ENCODE data around the gene PTGES3. TPM values are rescaled to one million over a fixed set of nuclear protein-coding genes. Genes with fewer than 3 reads are reported as not detected.

The PTGES3 gene
- total RNA-seq, 1 donor from 2014 or later: 130 TPM

DNA sequence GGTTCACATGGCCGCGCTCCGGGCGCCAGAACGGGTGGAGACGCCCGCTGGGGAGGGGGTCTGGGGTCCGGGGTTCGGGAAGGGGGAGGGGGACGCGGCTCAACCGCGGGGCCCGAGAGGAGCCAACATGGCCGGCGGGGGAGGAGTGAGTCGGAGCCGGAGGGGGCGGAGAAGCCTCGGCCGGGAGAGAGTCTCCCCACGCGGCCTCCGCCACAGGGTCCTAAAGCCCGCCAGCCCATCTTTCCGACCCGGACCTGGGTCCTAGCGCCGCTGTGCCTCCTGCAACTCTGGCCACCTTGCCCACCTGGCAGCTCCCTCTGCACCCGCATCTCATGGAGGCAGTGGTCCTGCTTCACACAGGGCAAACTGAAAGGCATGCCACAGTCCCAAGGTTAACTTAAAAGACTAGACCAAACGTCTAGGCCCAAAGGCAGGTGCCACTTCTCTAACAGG is 57.9 kb downstream of the PTGES3 start, which contains the start of gene BAZ2A:
Gene BAZ2A, minus strand, starts transcription at position 147 of the 453 bp plus-strand sequence. CDS start 12,796 bp downstream, outside the sequence.
- peak; percentile 95 for DNase-seq (ENCODE audit: low spot score)

DNA sequence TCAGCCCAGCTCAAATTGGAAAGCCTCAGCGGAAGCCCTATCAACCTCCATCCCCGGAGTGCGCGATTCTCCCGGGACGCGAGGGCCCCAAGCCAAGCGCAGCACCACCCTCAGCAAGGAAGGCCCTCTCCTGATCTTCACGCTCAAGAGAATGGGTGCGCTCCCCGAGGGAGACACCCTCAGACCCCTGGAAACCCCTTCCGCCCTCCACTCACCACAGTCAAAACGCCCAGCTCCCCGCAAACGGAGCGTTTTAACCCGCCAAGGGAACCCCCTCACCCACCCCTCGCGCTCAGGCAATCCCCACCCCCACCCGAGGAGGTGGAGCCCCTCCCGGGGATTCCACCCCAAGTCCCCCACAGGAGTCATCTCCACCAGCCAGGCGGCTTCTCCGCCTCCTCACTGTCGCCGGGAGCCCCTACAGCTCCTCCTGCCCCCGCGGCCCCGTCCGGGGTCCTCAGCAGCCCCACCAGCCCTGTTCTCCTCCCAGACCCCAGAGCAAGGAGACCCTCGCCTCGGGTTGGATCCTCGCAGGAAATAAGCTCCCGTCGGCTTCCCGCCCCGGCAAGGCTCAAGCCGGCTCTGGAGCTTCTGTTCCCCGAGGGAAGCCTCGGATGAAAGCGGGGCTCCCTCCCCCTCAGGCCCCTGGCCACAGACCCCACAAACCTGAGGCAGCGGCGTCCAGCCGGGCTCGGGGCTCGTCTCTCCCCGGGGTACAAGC is 58.5 kb downstream of the PTGES3 start:
- DNase-seq (ENCODE audit: low spot score): no peak

DNA sequence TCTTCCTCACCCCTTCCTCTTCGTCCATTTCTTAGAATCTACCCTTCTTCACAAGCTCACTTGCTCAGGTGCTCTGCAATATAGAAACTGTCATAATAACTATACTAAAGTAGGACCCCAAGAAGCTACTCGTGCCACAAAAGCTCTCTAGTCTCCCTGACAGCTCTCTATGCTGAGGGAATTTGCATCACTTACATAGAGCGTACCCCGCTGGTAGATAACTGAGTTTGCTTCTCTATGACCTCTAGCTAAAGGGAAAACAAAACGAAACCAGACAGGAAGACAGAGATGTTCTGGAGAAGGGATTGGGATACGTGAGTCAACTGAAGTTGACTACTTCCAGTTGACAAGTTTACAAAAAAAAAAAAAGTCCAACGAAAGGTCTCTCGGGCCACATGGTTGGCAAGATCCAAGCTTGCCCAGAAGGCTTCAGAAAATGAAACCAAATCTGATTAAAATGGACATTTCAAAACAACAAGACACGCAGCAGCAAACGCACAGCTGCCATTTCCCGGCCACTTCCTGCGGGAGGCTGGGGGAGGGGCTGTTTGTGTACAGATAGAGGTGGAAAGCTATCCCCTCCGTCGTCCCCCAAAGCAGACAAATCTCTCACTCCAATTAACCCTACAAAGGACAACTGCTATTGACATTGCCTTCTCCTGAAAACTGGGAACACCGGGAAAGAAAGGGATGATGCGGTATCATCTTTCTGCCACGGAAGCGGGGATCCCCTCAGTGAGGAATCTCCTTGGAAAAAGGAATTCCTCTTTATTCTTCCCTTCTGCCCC is 59.2 kb downstream of the PTGES3 start:
- DNase-seq (ENCODE audit: low spot score): no peak

DNA sequence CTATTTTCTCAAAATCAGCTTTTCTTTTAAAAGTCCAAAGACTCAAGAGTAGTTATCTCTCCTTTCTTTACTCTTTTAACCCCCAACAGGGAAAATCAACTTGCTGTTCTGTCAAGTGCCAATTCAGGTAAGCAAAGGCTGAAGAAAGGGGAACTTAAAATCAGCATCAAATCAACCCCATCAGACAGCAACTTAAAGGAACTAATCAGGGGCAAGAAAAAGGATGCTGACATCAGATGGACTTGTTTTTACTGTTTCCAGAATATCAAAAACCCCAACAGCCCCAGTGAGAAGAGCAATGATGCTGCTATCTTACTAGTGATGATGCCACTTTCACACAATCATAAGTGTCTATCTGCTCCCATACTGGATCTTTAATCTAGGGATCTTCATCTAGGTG is 61.4 kb downstream of the PTGES3 start:
- no peak for DNase-seq (ENCODE audit: low spot score)

DNA sequence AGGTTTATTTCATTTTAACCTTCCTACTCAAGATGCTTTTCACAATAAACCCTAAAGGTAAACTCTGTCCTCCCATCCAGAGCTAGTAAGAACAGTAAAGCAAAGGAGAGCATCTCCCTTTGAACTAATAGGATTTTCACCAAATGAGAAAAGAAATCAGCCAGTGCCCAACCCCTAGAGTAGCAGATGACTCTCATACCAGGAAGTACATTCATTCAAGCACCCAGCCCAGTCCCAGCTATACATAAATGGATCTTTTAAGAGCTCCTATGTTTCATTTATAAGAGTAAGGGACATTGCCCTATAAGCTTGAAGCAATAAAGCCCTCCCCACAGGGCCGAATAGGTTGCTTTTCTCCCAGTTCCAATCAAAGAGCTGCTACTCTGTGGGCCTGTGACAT is 65.5 kb downstream of the PTGES3 start:
- no peak for DNase-seq (ENCODE audit: low spot score)

DNA sequence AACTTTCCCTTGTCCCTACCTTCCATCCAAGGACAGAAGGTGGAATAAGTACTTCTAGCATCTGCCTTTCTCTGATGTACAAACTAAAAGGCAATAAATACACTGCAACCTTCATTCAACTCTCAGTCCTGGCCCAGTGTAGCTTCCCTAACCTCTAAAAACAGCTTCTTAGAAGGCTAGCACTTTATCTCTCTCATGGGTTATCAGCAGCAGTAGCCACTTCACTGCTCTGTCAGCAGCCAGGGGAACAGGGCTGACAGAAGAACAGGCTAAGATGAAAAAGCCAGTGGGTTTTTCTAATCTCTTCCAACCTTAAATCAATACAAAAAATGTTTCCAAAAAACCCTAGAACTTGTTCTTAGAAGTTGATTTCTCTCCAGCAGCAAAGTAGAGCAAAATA is 71.2 kb downstream of the PTGES3 start:
- DNase-seq (ENCODE audit: low spot score): no peak

DNA sequence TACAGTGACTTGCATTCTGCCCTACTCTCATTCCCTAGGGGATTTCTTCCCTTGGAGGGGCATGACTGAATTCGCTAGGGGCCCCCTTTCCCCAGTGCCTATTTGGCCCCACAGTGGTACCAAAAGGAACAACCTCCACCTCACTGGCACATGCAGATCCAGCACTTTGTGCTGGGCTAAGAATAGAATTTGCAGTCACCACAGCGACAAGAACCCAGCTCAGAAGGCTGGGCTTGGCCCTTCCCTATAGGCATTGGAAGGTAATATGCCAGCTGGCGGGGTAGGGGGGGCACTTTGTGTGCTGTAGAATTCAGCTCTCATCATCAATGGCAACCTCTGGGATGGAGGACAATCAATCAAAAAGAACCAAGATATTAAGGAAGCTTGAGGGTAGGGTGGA is 71.8 kb downstream of the PTGES3 start:
- DNase-seq (ENCODE audit: low spot score): no peak

DNA sequence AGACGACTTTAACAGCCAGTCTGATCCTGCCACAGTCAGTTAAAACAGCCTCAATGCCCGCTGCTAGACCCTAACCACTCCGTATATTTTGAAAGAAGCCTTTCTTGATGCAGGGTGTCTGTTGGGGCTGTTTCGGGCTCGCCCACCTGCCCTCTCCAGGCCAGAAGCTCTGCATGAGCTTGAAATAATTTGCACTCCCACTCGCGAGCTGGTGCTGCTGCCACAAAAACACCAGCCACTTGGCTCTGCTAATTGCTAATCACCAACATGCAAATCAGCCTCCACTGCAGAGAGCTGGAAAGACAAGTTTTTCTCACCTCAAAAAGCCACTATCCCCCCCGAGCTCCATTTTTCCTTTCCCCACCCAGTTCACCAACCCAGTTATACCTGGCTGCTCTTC is 73.5 kb downstream of the PTGES3 start:
- DNase-seq (ENCODE audit: low spot score): no peak

Other genes starting within 250 kb of the PTGES3 start
- 6.0 TPM for gene TIMELESS, start 238.9 kb downstream of the PTGES3 start, total RNA-seq
- gene MIP, start 233.6 kb downstream of the PTGES3 start, total RNA-seq: not detected
- gene SPRYD4, start 219.7 kb downstream of the PTGES3 start, total RNA-seq: 3.0 TPM
- not detected for gene GLS2, start 200.1 kb downstream of the PTGES3 start, total RNA-seq
- gene RBMS2, start 166.5 kb downstream of the PTGES3 start, total RNA-seq: 63.1 TPM
- 81.2 TPM for gene BAZ2A, start 58.0 kb downstream of the PTGES3 start, total RNA-seq
- 570 TPM for gene ATP5F1B, start 42.3 kb downstream of the PTGES3 start, total RNA-seq
- gene NACA, start 37.0 kb upstream of the PTGES3 start, total RNA-seq: 717 TPM
- gene PRIM1, start 64.0 kb upstream of the PTGES3 start, total RNA-seq: 3.2 TPM
- gene HSD17B6, start 75.0 kb upstream of the PTGES3 start, total RNA-seq: 0.74 TPM
- not detected for gene SDR9C7, start 246.1 kb upstream of the PTGES3 start, total RNA-seq